ENCODE measurements around the gene ARID4B. TPM values are rescaled to one million over a fixed set of nuclear protein-coding genes. Genes with fewer than 3 reads are reported as not detected.
"Not testable (repeated sequence)": the region's sequence is repeated elsewhere in the genome, so short reads cannot be mapped to it uniquely, and the experiment has no call there.

The ARID4B gene
- total and polyA plus RNA-seq, 4 experiments from 2014 or later, result 34.8 to 99.5 (median 90.8) TPM

DNA sequence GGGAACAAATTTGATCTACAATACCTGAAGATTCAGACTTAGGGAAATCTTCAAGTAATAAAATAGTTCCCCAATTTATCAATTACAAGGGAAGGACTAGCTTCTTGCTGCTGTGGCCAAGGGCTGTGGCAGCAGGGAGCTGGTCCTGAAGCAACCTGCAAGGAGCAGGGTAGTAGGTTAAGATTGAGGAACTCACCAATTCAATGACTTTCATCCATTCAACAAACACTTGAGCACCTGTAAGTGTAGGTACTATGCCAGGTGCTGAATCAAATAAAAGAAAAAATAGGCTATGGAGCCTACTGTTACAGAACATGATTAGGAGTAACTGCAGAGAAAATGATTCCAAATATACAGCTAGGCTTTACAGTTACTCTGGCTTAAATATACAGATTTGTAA is 102.7 kb downstream of the ARID4B start:
- no peaks in the 10 kb centered on the region for H3K9me3 ChIP-seq (ENCODE audit: control insufficient read depth in 1 of 2, low read length in 2 of 2)
- peaks cover 58% of the 10 kb centered on the region for H3K36me3 ChIP-seq (ENCODE audit: insufficient read depth, low read length)
- Mint-ChIP-seq H3K4me3 (no peak overlapping the region), H3K36me3 (peaks cover 24 to 57% of the 10 kb centered on the region in 2 donors), H3K27me3 (no peaks in the 10 kb centered on the region), H3K4me1 (peaks cover 0 to 7% (median 4%) of the 10 kb centered on the region in 4 donors), H3K9me3 (peaks cover 0 to 2% (median 0%) of the 10 kb centered on the region in 8 donors), H3K27ac (no peak overlapping the region)
- H3K4me1 ChIP-seq (ENCODE audit: insufficient read depth, low read length), result no peaks in the 10 kb centered on the region
- intact Hi-C loops (cut with micrococcal nuclease), result no loop called here
- no peak overlapping the region for H3K4me3 ChIP-seq (ENCODE audit: low read length in 2 of 2)
- POLR2A ChIA-PET (ENCODE audit: partially characterized antibody), result no interaction called here
- no peaks in the 10 kb centered on the region for H3K27me3 ChIP-seq (ENCODE audit: insufficient read depth, low read length)
- no peak for DNase-seq
- H3K27ac ChIP-seq (ENCODE audit: low read depth, low read length), result no peak overlapping the region
- CTCF ChIA-PET (ENCODE audit: partially characterized antibody), result interaction anchor here (0.6 to 3.4 kb wide), 4 partner anchors 10 to 718 kb away, joined by 3 to 20 read pairs (median 5); partner anchors contain the start of gene B3GALNT2

DNA sequence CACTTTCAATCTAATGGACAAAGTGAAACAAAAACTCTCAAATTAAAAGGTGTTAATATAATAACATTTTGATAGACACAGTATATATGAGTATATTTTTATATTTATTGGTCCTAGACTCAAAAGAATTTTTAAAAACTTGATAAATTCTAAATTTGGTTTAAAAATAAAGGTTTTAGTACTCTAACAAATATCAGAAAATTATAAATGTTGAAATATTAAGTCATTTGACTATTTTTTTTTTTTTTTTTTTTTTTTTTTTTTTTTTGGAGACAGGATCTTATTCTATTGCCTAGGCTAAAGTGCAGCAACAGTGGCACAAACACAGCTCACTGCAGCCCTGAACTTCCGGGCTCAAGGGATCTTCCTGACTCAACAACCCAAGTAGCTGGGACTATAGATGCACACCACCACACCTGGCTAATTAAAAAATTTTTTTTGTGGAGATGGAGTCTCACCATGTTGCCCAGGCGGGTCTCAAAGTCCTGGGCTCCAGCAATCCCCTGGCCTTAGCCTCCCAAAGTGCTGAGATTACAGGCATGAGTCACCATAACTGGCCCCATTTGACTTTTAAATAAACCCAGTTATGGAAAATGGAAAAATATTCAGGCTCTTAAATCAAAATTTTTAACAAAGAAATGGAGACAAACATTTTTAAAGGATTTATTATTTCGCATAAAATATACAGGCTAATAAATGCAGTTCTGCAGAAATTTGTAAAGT is 106.2 kb downstream of the ARID4B start:
- Histone ChIP-seq H3K27ac (ENCODE audit: low read depth, low read length) (no peak overlapping the region), H3K36me3 (ENCODE audit: insufficient read depth, low read length) (peaks cover 29% of the 10 kb centered on the region), H3K9me3 (ENCODE audit: control insufficient read depth in 1 of 2, low read length in 2 of 2) (no peaks in the 10 kb centered on the region), H3K4me3 (ENCODE audit: low read length in 2 of 2) (no peak overlapping the region), H3K27me3 (ENCODE audit: insufficient read depth, low read length) (no peaks in the 10 kb centered on the region), H3K4me1 (ENCODE audit: insufficient read depth, low read length) (no peaks in the 10 kb centered on the region)
- intact Hi-C loops (cut with micrococcal nuclease), result no loop called here
- H3K4me3 Mint-ChIP-seq, result no peak overlapping the region
- POLR2A ChIA-PET (ENCODE audit: partially characterized antibody), result interaction anchor here (0.6 to 1.1 kb wide), 2 partner anchors 9 to 25 kb away, joined by 3 read pairs; no protein-coding TSS in a partner anchor
- peaks cover 22 to 55% of the 10 kb centered on the region in 2 donors for H3K36me3 Mint-ChIP-seq
- H3K9me3 Mint-ChIP-seq, result peaks cover 0 to 2% (median 0%) of the 10 kb centered on the region in 8 donors
- H3K27me3 Mint-ChIP-seq, result no peaks in the 10 kb centered on the region
- no peak for DNase-seq
- no peak overlapping the region for H3K27ac Mint-ChIP-seq
- CTCF ChIA-PET (ENCODE audit: partially characterized antibody), result interaction anchor here (1.0 to 1.5 kb wide), 2 partner anchors 117 to 195 kb away, joined by 4 read pairs; no protein-coding TSS in a partner anchor
- H3K4me1 Mint-ChIP-seq, result peaks cover under 1 to 8% (median 7%) of the 10 kb centered on the region in 4 donors

DNA sequence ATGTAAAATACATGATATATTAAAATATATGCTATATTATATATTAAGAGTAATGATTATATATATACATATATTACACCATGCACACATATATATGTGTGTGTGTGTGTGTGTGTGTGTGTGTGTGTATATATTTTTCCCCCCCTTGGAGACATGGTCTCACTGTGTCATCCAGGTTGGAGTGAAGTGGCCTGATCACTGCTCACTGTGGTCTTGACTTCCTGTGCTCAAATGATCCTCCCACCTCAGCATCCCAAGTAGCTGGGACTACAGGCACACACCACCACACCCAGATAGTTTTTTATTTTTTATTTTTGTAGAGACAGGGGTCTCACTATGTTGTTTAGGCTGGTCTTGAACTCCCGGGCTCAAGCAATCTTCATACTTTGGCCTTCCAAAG is 112.5 kb downstream of the ARID4B start:
- Mint-ChIP-seq H3K27ac (peak overlapping the region in 1 of 7 donors; percentile 85), H3K4me3 (no peak overlapping the region), H3K27me3 (no peaks in the 10 kb centered on the region), H3K9me3 (no peaks in the 10 kb centered on the region), H3K4me1 (peaks cover 16 to 18% (median 17%) of the 10 kb centered on the region in 4 donors), H3K36me3 (peaks cover 30 to 50% of the 10 kb centered on the region in 2 donors)
- no peak overlapping the region for H3K4me3 ChIP-seq (ENCODE audit: low read length in 2 of 2)
- DNase-seq, result no peak
- ChIA-PET POLR2A (ENCODE audit: partially characterized antibody) (no interaction called here), CTCF (ENCODE audit: partially characterized antibody) (interaction anchor here (1.8 to 1.9 kb wide), 3 partner anchors 10 to 27 kb away, joined by 4 to 7 read pairs (median 7); no protein-coding TSS in a partner anchor)
- no peaks in the 10 kb centered on the region for H3K9me3 ChIP-seq (ENCODE audit: control insufficient read depth in 1 of 2, low read length in 2 of 2)
- H3K27me3 ChIP-seq (ENCODE audit: insufficient read depth, low read length), result no peaks in the 10 kb centered on the region
- peaks cover 8% of the 10 kb centered on the region for H3K36me3 ChIP-seq (ENCODE audit: insufficient read depth, low read length)
- H3K27ac ChIP-seq (ENCODE audit: low read depth, low read length), result no peak overlapping the region
- intact Hi-C loops (cut with micrococcal nuclease), result no loop called here
- H3K4me1 ChIP-seq (ENCODE audit: insufficient read depth, low read length), result peaks cover 11% of the 10 kb centered on the region

DNA sequence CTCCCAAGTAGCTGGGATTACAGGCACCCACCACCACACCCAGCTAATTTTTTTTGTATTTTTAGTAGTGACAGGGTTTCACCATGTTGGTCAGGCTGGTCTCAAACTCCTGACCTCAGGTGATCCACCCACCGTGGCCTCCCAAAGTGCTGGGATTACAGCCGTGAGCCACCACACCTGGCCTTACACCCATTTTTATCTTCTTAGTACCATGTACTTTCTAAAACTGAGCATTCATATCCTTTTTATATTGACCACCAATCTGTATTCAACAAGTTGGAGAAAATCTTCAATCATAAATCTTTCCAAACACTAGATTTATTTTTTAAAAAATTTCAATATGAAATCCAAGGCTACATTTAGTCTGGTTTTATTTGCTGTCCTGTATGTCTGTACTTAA is 113.0 kb downstream of the ARID4B start:
- H3K4me1 ChIP-seq (ENCODE audit: insufficient read depth, low read length), result peaks cover 11% of the 10 kb centered on the region
- H3K4me3 Mint-ChIP-seq; DNase-seq; H3K9me3 ChIP-seq (ENCODE audit: control insufficient read depth in 1 of 2, low read length in 2 of 2); intact Hi-C loops (cut with micrococcal nuclease); POLR2A ChIA-PET (ENCODE audit: partially characterized antibody); H3K4me3 ChIP-seq (ENCODE audit: low read length in 2 of 2); H3K27ac ChIP-seq (ENCODE audit: low read depth, low read length); H3K27me3 ChIP-seq (ENCODE audit: insufficient read depth, low read length); H3K27me3 Mint-ChIP-seq; H3K9me3 Mint-ChIP-seq: not testable (repeated sequence)
- peaks cover 28 to 50% of the 10 kb centered on the region in 2 donors for H3K36me3 Mint-ChIP-seq
- peaks cover 13% of the 10 kb centered on the region for H3K36me3 ChIP-seq (ENCODE audit: insufficient read depth, low read length)
- peak overlapping the region in 2 of 7 donors; percentile 18 to 73 for H3K27ac Mint-ChIP-seq
- H3K4me1 Mint-ChIP-seq, result peaks cover 16 to 18% (median 17%) of the 10 kb centered on the region in 4 donors
- CTCF ChIA-PET (ENCODE audit: partially characterized antibody), result interaction anchor here (0.7 to 1.9 kb wide), 4 partner anchors 11 to 93 kb away, joined by 3 to 7 read pairs (median 6); no protein-coding TSS in a partner anchor

DNA sequence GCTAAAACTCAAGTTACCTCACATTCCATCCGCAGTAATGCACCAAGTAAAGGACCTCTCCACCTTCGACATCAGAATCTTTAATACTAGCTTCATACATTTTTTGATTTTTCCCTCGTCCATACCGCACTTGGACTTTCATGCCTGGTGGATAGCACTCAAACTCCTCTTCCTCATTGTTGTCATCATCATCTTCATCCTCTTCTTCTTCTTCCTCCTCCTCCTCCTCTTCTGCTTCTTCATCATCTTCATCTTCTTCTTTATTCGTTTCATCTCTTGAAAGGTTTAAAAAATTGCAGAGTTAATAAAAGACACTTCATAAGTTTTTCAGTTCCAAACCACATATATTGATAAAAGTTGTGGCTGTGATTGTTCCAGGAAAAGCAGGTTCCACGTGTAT is 114.2 kb downstream of the ARID4B start:
- Mint-ChIP-seq H3K36me3 (peaks cover 21 to 44% of the 10 kb centered on the region in 2 donors), H3K9me3 (no peaks in the 10 kb centered on the region), H3K4me3 (peak overlapping the region in 1 of 8 donors; percentile 40), H3K4me1 (peaks cover 15 to 18% (median 16%) of the 10 kb centered on the region in 4 donors), H3K27me3 (no peaks in the 10 kb centered on the region), H3K27ac (peak overlapping the region in 4 of 7 donors; percentile 48 to 91 (median 66))
- no peak overlapping the region for H3K4me3 ChIP-seq (ENCODE audit: low read length in 2 of 2)
- peaks cover 14% of the 10 kb centered on the region for H3K36me3 ChIP-seq (ENCODE audit: insufficient read depth, low read length)
- ChIA-PET POLR2A (ENCODE audit: partially characterized antibody) (interaction anchor here (0.6 kb wide), 1 partner anchor 10 kb away, joined by 4 read pairs; no protein-coding TSS in a partner anchor), CTCF (ENCODE audit: partially characterized antibody) (interaction anchor here (1.2 kb wide), 1 partner anchor 14 kb away, joined by 3 read pairs; no protein-coding TSS in a partner anchor)
- intact Hi-C loops (cut with micrococcal nuclease), result no loop called here
- H3K4me1 ChIP-seq (ENCODE audit: insufficient read depth, low read length), result peaks cover 11% of the 10 kb centered on the region
- no peak for DNase-seq
- H3K27ac ChIP-seq (ENCODE audit: low read depth, low read length), result no peak overlapping the region
- H3K9me3 ChIP-seq (ENCODE audit: control insufficient read depth in 1 of 2, low read length in 2 of 2), result no peaks in the 10 kb centered on the region
- no peaks in the 10 kb centered on the region for H3K27me3 ChIP-seq (ENCODE audit: insufficient read depth, low read length)

DNA sequence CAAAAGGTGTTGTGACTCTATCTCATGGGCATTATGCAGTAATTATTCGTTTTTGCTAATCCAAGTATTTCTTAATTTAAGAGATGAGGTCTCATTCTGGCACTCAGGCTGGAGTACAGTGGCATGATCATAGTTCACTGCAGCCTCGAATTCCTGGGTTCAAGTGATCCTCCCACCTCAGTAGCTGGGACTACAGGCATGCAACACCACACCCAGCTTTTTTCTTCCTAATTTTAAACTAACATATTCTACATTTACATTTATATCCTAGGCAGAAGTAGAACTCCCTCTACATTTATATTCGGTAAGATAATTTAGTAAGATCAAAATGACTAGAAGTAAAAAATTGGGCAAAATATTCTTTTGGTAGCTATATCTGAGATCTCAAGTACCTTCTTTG is 116.5 kb downstream of the ARID4B start:
- peak overlapping the region in 6 of 7 donors; percentile 36 to 70 (median 52) for H3K27ac Mint-ChIP-seq
- intact Hi-C loops (cut with micrococcal nuclease), result no loop called here
- peaks cover 14% of the 10 kb centered on the region for H3K36me3 ChIP-seq (ENCODE audit: insufficient read depth, low read length)

DNA sequence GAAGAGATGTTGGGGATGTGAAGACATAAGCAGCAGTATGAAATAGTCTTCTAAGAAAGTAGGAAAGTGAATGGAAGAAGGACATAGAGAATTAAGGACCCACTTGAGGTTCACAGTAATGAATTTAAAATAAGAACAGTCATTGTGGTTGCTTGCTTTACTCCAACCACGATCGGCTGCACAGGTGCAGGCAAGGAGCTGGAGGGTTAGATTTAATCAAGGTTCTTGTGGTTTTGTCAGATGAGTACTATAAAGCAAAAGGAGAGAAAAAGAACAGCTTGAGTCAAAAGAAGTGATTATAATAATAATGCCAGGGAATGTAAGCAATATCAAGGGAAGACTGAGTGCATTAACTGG is 120.8 kb downstream of the ARID4B start:
- no peak overlapping the region for H3K4me3 ChIP-seq (ENCODE audit: low read length in 2 of 2)
- CTCF ChIA-PET (ENCODE audit: partially characterized antibody), result interaction anchor here (1.0 to 1.6 kb wide), 2 partner anchors 47 to 209 kb away, joined by 3 to 10 read pairs; no protein-coding TSS in a partner anchor
- H3K36me3 Mint-ChIP-seq, result peaks cover 15 to 42% of the 10 kb centered on the region in 2 donors

More for the DNA sequence above, 116.5 kb downstream of the ARID4B start:
- Mint-ChIP-seq H3K36me3 (peaks cover 17 to 38% of the 10 kb centered on the region in 2 donors), H3K9me3 (no peaks in the 10 kb centered on the region), H3K4me3 (no peak overlapping the region), H3K27me3 (no peaks in the 10 kb centered on the region), H3K4me1 (peaks cover 20 to 31% (median 24%) of the 10 kb centered on the region in 4 donors)
- peaks cover 28% of the 10 kb centered on the region for H3K4me1 ChIP-seq (ENCODE audit: insufficient read depth, low read length)
- H3K27ac ChIP-seq (ENCODE audit: low read depth, low read length), result no peak overlapping the region
- ChIA-PET CTCF (ENCODE audit: partially characterized antibody) (interaction anchor here (1.1 kb wide), 1 partner anchor 205 kb away, joined by 4 read pairs; no protein-coding TSS in a partner anchor), POLR2A (ENCODE audit: partially characterized antibody) (no interaction called here)
- H3K27me3 ChIP-seq (ENCODE audit: insufficient read depth, low read length), result no peaks in the 10 kb centered on the region
- no peaks in the 10 kb centered on the region for H3K9me3 ChIP-seq (ENCODE audit: control insufficient read depth in 1 of 2, low read length in 2 of 2)
- H3K4me3 ChIP-seq (ENCODE audit: low read length in 2 of 2), result no peak overlapping the region
- DNase-seq, result no peak

More for the DNA sequence above, 120.8 kb downstream of the ARID4B start:
- intact Hi-C loops (cut with micrococcal nuclease), result loop anchor here (5.0 kb wide), 2 partner anchors 40 to 45 kb away; partner anchors contain the start of gene RBM34
- H3K27ac Mint-ChIP-seq, result peak overlapping the region; percentile 25 to 90 (median 61)
- peak; percentile 58 to 72 (median 64) for DNase-seq
- Histone ChIP-seq H3K4me1 (ENCODE audit: insufficient read depth, low read length) (peaks cover 19% of the 10 kb centered on the region), H3K36me3 (ENCODE audit: insufficient read depth, low read length) (peaks cover 8% of the 10 kb centered on the region), H3K27ac (ENCODE audit: low read depth, low read length) (peak overlapping the region; percentile 20), H3K9me3 (ENCODE audit: control insufficient read depth in 1 of 2, low read length in 2 of 2) (no peaks in the 10 kb centered on the region), H3K27me3 (ENCODE audit: insufficient read depth, low read length) (no peaks in the 10 kb centered on the region)
- H3K4me3 Mint-ChIP-seq, result peak overlapping the region in 7 of 8 donors; percentile 1 to 67 (median 56)
- H3K9me3 Mint-ChIP-seq, result no peaks in the 10 kb centered on the region
- H3K27me3 Mint-ChIP-seq, result no peaks in the 10 kb centered on the region
- POLR2A ChIA-PET (ENCODE audit: partially characterized antibody), result interaction anchor here (0.7 to 1.3 kb wide), 3 partner anchors 10 to 46 kb away, joined by 3 to 6 read pairs (median 3); partner anchors contain the start of gene RBM34
- peaks cover 19 to 31% (median 25%) of the 10 kb centered on the region in 4 donors for H3K4me1 Mint-ChIP-seq
